Fibroblast of lung (primary cell): ENCODE data around the gene ARHGDIA.

Source experiments
- EZH2 ChIP-seq: IDR thresholded peaks from 2 replicates; pipeline ENCODE4 v1.5.1; 2012; ENCODE audit warnings: low read length, control low read depth, mild to moderate bottlenecking; ENCODE audit errors: missing control alignments
- TF ChIP-seq, protein P1 (sequence below), 2 donors: IDR thresholded peaks in 1 of 2; conservative IDR thresholded peaks in 1 of 2; 1 replicate in 1 of 2; 2 replicates in 1 of 2; pipeline ENCODE4 v1.5.1; 2011 to 2012; ENCODE audit warnings: low read length in 2 of 2, control low read depth in 1 of 2, inconsistent platforms in 1 of 2, low read depth in 1 of 2, mild to moderate bottlenecking in 1 of 2

GRCh38 chr17:81914103-81914850 lies 43.1 kb upstream of the ARHGDIA start:
- TF ChIP-seq, protein P1, sequence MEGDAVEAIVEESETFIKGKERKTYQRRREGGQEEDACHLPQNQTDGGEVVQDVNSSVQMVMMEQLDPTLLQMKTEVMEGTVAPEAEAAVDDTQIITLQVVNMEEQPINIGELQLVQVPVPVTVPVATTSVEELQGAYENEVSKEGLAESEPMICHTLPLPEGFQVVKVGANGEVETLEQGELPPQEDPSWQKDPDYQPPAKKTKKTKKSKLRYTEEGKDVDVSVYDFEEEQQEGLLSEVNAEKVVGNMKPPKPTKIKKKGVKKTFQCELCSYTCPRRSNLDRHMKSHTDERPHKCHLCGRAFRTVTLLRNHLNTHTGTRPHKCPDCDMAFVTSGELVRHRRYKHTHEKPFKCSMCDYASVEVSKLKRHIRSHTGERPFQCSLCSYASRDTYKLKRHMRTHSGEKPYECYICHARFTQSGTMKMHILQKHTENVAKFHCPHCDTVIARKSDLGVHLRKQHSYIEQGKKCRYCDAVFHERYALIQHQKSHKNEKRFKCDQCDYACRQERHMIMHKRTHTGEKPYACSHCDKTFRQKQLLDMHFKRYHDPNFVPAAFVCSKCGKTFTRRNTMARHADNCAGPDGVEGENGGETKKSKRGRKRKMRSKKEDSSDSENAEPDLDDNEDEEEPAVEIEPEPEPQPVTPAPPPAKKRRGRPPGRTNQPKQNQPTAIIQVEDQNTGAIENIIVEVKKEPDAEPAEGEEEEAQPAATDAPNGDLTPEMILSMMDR (conservative IDR thresholded peaks at IDR 0.05 in 1 of 2, IDR thresholded peaks at IDR 0.05 in 1 of 2; ENCODE audit: low read depth in 1 of 2, low read length in 2 of 2), result no peak
- TF ChIP-seq EZH2, result no peak
